T-helper 1 cell treated with Interleukin-12 subunit alpha and Interleukin-12 subunit beta and Interleukin-4 antibody, amounts not matched to agents 30 ng/mL and 1 ng/mL, for 36 hours (primary cell): Measurements from ENCODE around the gene TBXA2R. TPM values are rescaled to one million over a fixed set of nuclear protein-coding genes. Genes with fewer than 3 reads are reported as not detected.

ENCODE experiments used
- intact Hi-C: fragments of 100-400 bp; cut with micrococcal nuclease; formaldehyde crosslinking; loops from one replicate; pipeline ENCODE4 v1.15.1; 2024
- total RNA-seq: library from RNA; stranded (reverse); gene quantifications from 2 replicates; pipeline ENCODE4 v1.2.3, GENCODE V29; 2022

The TBXA2R gene
- total RNA-seq, 1 donor from 2014 or later = 1.1 TPM

DNA sequence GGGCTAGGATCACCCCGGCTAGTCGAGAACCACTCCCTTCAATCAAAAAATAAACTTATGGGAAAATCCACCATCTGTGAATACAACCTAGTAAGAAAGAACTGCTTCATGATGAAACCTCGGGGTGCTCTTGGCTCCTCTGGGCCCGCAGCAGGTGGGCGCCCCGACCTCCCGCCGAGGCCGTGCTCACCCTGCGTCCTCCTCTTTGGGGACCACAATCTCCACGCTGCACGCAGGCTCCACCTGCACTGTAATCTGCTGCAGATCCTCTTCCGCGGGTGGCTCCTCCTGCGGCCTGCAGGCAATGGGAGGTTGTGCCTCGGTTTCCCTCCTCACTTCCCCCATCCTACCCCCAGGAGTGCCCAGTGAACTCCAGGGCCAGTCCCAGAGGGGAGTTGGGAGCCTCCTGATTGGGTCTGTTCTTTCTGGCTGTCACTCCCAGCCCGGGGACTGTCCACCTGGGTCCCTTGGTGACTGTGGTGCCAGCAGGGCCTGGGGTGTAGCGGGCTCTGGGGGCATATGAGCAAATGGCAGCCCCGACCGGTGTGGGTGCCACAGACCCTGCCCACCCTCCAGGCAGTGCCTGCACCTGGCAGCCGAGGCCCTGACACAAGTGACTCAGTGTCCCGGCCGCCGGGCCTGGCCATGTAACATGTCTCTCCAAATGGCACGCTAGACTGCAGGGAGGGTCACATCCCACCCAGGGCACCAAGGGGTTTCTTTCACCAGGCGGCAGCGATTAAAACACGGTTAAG is 35.0 kb upstream of the TBXA2R start:
- intact Hi-C loops = no loop called here

DNA sequence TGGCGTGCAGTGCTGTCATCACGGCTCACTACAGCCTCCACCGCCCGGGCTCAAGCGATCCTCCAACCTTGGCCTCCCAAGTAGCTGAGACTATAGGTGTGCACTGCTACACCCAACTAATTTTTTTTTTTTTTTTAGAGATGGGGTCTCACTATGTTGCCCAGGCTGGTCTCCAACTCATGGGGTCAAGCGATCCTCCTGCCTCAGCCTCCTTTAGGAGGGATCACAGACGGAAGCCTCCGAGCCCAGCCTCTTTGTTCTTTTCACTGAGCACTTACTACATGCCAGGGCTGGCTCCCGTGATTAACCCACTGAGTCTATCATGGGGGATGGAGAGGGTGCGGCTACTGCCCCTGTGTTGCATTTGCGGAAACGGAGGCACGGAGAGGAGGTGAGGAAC is 32.8 kb upstream of the TBXA2R start:
- intact Hi-C loops = no loop called here

DNA sequence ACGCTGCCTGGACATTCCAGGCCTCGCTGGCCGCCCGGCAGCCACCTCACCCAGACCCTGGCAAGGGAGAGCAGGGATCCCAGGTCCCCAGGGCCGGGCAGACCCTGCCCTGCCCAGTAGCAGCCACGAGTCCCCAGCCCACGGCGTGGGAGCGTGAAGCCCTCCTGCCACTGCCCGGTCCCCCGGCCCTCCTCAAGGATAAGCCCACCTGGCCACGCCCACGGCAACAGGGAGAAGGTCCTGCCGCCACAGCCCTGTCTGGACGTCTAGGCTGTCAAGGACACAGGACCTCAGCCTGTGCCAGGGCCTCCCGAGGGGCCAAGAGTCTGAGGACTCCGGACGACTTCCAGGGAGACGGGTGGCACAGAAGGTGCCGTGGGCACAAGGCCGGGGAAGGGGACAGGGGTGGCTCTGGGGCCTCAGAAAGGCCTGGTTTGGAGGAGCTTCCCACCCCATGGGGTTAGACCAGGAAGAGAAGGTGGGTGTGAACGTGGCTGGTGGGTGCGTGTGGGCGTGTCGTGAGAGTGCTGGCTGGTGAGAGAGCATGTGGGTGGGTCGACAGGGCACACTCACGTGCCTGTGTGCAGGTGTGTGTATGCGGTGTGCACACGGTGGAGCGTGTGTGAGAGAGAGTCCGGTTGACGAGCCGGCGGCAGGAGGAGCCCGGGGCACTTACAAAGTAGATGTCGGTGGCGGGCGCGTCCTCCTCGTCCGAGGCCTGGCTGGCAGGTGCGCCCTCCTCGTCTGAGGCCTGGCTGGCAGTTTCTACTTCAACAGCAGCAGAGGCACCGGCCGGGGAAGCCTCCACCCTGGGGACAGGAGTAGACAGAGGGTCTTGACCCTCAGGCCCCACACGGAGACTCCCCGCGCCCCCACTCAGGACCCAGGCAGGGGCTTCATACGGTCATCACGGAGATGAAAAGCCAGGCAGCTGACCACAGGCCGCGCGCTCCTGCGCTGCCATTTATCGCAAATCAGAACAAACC is 31.8 kb upstream of the TBXA2R start:
- intact Hi-C loops = no loop called here

DNA sequence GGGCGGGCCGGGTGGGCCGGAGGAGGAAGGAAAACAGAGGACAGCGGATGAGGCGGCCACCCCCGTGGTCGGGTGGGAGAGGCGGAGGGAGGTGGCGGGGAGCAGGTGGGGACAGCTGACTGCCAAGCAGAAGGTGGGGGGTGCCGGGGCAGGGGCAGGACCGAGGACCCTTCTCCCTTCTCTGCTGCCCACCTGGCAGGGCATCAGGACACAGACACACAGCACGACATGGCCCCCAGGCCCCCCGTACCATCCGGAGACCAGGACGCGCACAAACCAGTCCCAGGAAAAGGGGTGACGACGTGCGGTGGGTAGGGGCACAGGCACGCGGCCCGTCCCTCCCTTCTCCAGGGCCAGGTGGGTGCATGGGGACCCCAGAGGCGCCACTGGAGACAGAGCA is 30.9 kb upstream of the TBXA2R start:
- intact Hi-C loops = no loop called here

DNA sequence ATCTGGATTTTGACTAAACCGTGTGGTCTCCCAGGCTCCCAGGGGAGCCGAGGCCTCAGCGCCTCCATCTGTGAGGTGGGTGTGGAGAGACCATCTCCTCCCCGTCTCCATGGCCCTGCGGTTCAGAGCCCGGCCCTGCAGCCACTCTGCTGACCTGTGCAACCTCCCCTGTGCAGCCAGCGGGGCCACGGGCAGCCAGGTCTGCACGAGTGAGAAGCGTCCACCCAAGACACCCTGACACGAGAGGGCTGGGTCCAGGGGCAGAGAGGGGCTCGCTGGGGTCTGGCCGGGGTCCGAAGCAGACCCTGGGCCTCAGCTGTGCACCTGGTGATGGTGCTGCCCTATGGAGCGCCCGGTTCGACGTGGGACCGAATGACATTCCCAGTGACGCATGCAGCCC is 30.3 kb upstream of the TBXA2R start:
- intact Hi-C loops = no loop called here

DNA sequence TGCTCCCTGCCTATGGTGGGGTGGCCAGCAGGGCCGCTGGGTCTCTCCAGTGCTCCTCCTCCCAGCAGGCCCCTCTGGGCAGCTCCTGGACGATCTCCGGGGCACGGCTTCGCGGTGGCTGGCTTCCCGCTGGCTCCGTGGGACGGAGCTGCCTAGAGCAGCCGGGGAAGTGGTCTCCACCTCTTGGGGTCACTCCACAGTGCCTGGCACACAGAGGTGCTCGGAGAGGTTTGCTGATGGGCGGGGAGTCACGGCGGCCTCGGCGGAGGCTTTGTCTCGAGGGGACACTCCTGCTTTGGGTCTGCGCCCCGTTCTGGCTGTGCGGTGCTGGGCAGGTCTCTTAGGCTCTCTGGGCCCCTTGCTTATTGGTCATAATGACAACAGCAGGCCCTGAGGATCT is 29.8 kb upstream of the TBXA2R start:
- intact Hi-C loops = no loop called here

DNA sequence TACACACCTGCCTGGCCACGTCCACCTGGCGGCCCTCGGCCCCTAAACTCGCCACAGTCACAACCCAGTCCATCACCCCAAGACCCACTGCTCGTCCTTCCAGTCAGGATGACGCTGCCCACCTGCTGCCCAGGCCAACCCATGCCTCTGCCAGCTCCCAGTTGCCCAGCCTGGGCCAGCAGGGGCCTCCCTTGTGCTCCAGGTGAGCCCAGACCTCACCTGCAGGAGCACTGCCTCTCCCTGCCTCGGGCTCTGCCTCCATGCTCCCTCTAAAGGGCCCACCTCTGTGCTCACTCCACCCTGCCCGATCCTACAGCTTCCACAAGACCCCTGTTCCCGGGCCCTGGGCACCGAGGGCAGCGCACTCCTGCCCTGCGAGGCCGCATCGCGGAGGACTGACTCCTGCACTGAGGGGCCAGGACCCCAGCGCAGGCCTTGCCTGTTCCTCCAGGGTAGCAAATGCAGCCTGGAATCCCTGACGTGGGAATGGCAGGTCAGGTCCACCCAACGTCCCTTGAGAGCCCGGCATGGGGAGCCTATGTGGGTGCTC is 27.9 kb upstream of the TBXA2R start:
- intact Hi-C loops = no loop called here

DNA sequence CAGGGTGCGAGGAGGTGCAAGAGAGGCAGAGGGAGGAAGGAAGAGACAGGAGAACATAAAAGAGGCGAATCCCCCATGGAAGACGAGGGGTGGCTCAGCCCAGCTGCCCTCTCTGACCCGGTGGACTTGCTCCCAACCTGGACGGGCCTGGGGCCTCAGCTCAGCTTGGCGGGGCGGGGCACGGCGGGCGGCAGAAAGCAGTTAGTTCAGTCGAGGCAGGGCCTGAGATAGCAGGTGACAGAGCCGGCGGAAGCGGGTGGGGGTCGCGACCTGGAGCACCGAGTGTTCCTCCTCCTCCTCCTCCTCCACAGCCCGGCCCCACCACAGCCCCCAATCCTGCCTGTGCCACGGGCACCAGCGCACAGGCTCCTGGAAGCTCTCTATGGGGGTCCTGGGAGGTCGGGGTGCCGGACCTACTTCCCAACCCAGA is 26.9 kb upstream of the TBXA2R start:
- intact Hi-C loops = no loop called here

DNA sequence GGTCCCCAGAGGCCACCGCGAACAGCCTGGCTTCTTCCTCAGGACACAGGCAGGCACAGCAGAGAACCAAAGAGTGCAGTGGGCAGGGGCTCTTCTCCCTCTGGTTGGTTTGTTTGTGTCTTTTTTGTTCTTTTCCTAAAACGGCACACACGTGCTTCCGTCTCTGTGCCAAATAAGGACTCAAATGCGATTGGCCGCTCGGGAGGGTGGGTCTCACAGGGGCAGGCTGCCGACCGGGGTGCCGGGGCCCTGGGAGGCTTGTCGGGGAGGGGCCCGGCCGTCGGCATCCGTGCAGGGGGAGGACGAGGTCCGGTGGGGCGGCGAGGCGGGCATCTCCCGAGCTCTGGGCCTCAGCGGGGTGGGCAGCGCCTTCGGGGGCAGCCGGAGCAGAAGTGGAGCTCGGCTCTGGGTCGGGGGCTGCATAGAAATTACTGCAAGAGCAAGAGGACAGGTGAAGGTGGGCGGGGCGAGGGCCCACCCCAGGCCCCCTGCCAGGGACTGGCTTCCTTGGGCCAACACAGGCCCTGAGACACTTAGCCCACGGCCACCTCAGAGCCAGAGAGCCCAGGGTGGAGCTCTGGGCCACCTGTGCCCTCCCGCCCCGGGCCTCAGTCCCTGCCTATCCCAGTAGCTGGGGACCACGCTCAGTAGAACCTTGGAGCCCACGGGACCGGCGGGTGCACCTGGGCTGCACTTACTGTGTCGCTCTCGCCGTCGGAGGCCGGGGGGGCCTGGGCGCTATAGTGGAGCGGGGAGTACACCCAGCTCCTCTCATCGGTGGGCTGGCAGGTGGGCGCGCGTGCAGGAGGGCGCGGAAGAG is 26.3 kb upstream of the TBXA2R start:
- intact Hi-C loops = no loop called here

DNA sequence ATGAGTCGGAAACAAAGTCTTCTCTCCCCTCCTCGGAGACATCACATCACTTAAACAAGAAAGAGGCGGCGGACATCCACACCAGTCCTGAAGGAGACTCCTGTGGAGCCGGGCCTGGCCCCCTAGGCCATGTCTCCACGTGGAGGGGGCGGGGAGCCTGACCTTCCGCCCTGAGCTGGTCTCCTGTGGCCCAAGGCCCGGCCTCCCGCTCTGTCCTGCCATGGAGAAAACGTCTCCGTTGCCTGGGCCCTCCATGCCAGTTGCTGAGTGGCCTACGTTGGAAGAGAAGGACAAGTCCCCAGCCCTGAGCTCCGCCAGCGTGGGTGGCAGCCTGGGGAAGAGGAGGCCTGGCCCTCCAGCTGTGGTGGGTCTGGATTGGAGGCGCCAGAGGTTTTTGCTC is 25.4 kb upstream of the TBXA2R start:
- intact Hi-C loops = no loop called here

DNA sequence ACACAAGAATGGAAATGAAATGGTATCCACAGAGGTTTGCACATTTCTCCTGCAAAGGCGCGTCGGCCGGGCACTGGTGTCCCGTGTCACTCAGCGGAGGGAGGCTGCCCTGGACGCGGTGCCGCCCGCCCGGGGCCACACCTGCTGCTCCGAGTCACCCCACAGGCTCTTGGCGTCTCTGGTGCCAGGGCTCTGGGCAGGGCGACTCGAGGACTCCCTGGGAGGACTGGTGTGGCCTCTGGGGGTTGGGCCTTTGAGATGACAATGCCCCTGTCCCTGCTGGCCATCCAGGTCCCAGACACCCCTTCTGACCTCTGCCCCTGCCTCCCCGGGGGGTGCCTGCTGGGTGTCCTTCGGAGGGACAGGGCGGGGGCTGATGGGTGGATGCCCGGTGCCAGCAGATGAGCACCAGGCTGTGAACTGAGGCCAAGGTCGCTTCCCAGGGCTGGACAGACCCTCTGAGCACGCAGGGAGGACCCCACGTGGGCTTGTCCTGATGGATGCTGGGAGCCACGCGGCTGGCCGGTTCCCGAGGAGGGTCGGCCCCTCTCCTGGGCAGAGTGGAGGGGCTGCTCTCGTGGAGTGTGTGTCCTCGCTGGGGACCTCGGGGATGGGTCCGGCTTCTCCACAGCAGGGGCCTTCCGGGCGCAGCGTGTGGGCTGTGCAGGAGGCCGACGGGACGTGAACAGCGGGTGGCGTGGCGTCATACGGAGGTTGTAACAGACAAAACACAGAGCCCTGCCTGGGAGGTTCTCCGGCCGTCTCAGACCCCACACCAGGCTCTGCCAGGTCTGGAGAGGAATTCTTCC is 24.6 kb upstream of the TBXA2R start:
- intact Hi-C loops = no loop called here

DNA sequence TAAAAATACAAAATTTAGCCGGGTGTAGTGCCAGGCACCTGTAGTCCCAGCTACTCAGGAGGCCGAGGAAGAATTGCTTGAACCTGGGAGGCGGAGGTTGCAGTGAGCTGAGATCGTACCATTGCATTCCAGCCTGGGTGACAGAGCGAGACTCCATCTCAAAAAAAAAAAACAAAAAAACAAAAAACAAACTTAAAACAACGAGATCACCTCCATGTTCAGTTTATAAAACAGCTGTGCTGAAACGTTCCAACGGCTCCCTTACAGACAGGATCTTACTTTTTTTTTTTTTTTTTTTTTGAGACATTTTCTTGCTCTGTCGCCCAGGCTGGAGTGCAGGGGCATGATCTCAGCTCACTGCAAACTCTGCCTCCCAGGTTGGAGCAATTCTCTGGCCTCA is 22.1 kb upstream of the TBXA2R start:
- intact Hi-C loops = loop anchor here (5.0 kb wide), 3 partner anchors 191 to 844 kb away; partner anchors contain the start of gene HDGFL2

DNA sequence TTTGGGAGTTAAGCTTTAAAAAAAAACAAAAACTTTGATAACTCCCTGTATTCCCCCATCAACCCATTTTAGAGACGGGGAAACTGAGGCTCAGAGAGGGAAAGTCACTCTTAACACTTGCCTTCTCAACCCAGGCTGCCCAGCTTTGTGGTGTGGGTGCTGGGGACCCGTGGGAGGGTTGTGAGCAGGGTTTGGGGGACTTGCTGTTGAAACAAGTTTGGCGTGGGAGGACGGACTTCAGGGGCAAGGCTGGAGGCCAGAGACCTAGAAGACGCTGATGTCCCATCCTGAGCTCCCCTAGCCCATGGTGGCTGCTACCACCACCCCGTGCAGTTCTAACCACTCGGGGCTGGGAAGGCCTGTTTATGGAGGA is 20.7 kb upstream of the TBXA2R start:
- intact Hi-C loops = loop anchor here (1.0 to 5.0 kb wide), 10 partner anchors 55 to 845 kb away; partner anchors contain the start of genes FZR1, HDGFL2, HMG20B and MFSD12

DNA sequence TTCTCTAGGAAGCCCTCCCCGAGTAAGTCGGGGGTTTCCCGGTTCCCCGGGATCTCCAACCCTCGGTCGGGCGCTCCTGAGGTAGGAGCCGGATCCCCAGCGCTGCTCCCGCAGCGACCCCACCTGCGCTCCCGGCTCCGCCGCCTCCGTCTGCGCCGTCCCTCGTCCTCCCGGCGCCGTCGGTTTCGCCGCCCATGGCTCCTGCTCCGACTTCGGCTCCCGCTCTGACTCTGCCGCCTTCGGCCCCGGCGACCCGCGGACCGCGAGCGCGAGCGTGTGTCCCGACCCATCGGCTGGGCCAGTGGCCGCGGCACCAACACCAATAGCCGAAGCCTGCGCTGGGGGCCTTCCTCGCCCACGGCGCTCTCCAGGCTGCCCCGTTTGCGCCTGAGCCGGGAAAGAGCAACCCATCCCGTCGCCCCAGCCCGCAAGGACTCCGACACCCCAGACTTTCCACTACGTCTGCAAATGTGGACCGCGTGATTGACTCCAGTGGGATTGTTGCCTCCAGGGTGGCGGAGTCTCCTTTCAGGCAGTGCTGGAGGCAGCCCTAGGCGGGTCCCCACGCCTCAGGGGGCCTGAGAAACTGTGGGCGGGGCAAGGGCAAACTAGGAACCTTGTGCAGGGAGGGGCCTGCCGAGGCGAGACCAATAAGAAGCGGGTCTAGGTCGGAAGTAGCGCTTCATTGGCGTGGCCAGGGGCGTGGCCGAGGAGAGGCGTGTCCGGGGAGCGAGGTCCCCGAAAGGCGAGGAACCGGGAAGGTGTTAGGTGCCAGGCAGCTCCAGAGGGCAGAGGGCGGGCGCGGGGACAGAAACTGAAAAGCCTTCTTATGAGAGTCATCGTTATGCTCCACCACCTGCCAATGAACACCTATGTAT is 20.0 kb upstream of the TBXA2R start, which contains the start of gene CACTIN:
Gene CACTIN, minus strand, starts transcription at position 318 of the 878 bp plus-strand sequence. Its CDS starts 28 bp downstream, at position 290.
- intact Hi-C loops = loop anchor here (1.0 to 5.0 kb wide), 10 partner anchors 54 to 846 kb away; partner anchors contain the start of genes FZR1, HDGFL2, HMG20B and MFSD12

DNA sequence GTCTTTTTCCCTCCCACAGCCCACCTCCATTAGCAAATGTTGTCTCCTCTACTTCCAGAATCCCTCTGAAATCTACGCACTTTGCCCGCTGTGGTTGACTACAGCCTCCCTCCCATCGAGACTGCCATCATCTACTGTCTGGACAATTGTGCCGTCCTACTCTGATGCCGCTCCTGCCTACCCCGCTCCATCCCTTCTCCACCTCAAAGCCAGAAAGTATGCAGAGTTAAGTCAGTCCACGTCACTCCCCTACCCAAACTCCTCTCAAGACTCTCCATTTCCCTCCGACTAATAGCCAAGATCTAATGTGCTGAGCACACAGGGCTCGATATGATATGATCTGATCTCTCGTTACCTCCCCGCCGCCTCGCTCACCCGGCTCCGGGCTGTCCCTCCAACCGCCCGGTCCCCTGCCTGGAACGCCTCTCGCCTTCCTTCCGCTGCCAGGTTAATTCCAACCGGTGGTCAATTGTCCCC is 19.4 kb upstream of the TBXA2R start:
- intact Hi-C loops = loop anchor here (2.0 to 5.0 kb wide), 5 partner anchors 119 to 846 kb away; partner anchors contain the start of genes FZR1 and HDGFL2

DNA sequence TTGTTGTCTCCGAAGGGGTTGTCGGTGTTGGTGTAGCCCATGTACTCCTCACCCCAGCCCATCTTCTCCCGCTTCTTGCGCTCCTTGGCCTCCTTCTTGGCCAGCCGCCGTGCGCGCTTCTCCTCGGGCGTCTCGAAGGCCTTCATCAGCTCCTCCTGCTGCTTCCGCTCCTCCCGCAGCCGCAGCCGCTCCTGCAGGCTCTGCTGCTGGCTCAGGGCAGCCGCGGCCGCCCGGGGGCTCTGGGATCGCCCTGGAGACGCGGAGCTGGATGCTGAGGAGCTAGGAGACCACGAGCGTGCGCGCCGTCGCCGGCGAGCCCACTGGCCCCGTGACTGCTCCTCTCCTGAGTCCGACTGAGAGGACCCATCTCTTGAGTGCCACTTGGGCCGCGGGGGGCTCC is 17.0 kb upstream of the TBXA2R start:
- intact Hi-C loops = no loop called here

DNA sequence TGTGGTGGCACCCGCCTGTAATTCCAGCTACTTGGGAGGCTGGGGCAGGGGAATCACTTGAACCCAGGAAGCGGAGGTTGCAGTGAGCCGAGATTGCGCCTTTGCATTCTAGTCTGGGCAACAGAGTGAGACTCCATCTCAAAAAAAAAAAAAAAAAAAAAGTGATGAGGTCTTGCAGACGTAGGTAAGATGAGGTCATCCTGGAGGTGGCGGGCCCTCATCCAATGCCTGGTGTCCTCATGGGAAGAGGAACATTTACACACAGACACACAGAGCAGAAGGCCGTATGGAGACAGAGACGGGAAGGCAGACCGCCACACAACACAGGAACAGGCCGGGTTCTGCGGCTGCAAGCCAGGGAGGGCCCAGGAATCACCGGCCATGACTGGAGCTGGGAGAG is 15.5 kb upstream of the TBXA2R start:
- intact Hi-C loops = no loop called here

DNA sequence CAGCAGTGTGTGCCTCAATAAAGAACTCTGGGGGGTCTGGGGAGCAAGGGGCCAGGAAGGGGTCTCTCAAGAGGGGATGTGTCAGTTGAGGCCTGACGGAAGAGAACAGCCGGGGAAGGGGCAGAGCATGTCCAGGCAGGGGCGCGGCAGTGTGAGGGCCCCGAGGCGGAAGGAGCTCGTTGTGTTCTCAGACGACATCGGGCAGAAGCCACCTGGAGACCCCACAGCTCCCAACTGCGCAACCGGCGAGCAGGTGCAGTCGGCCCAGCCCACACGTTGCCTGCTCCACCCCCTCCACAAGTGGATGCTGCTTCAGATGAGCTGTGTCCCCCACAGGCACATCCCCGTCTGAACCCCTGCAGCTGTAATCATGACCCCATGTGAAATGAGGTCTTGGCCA is 15.0 kb upstream of the TBXA2R start:
- intact Hi-C loops = no loop called here
